GM21717 (cell line): ENCODE results near the gene MYBBP1A.
A peak's percentile ranks its signal among the peaks of the same experiment; 100 is the strongest.
"Not testable (repeated sequence)": the region's sequence is repeated elsewhere in the genome, so short reads cannot be mapped to it uniquely, and the experiment has no call there.

ENCODE experiments used
- ATAC-seq: cut with Tn5 transposase; IDR thresholded peaks from one replicate; pipeline ENCODE4 v1.9.1; 2021; ENCODE audit warnings: mild to moderate bottlenecking, moderate library complexity; ENCODE audit not compliant: unreplicated experiment

MYBBP1A gene, protein sequence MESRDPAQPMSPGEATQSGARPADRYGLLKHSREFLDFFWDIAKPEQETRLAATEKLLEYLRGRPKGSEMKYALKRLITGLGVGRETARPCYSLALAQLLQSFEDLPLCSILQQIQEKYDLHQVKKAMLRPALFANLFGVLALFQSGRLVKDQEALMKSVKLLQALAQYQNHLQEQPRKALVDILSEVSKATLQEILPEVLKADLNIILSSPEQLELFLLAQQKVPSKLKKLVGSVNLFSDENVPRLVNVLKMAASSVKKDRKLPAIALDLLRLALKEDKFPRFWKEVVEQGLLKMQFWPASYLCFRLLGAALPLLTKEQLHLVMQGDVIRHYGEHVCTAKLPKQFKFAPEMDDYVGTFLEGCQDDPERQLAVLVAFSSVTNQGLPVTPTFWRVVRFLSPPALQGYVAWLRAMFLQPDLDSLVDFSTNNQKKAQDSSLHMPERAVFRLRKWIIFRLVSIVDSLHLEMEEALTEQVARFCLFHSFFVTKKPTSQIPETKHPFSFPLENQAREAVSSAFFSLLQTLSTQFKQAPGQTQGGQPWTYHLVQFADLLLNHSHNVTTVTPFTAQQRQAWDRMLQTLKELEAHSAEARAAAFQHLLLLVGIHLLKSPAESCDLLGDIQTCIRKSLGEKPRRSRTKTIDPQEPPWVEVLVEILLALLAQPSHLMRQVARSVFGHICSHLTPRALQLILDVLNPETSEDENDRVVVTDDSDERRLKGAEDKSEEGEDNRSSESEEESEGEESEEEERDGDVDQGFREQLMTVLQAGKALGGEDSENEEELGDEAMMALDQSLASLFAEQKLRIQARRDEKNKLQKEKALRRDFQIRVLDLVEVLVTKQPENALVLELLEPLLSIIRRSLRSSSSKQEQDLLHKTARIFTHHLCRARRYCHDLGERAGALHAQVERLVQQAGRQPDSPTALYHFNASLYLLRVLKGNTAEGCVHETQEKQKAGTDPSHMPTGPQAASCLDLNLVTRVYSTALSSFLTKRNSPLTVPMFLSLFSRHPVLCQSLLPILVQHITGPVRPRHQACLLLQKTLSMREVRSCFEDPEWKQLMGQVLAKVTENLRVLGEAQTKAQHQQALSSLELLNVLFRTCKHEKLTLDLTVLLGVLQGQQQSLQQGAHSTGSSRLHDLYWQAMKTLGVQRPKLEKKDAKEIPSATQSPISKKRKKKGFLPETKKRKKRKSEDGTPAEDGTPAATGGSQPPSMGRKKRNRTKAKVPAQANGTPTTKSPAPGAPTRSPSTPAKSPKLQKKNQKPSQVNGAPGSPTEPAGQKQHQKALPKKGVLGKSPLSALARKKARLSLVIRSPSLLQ (N-terminal part only)

DNA sequence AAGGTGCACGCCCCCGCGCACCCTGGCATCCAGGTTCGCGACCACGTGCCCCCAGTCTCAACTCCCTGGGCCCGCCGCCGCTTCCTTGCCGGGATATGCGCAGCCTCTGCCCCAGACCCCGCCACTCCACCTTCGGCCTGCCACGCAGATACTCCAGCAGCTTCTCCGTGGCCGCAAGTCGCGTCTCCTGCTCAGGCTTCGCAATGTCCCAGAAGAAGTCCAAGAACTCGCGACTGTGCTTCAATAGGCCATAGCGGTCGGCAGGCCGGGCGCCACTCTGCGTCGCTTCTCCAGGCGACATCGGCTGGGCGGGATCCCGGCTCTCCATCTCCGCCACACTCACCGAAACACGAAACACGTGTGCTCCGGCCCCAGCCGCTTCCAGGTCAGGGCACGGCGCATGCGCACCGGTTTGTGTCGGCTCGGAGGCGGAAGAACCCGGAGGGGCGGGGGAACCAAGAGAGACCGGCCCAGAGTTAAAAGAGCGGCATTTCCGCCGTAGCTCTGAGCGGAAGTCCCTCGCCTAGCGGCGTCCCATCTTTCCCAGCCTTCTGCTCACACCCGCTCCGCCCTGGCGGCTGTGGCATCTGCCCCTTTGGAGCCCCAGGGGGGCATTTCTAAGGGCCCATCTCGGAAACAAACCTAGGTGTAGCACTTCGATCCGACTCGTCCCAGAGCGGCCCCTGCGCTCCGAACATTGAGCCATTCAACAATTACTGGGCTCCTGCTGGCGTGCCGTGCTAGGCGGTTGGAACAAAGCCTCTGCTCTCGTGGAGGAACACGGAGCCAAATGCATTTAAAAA, at the start of gene MYBBP1A:
Gene MYBBP1A, minus strand, starts transcription at position 388 of the 803 bp plus-strand sequence. Its CDS starts 60 bp downstream, at position 328.
- peak; percentile 71 for ATAC-seq

DNA sequence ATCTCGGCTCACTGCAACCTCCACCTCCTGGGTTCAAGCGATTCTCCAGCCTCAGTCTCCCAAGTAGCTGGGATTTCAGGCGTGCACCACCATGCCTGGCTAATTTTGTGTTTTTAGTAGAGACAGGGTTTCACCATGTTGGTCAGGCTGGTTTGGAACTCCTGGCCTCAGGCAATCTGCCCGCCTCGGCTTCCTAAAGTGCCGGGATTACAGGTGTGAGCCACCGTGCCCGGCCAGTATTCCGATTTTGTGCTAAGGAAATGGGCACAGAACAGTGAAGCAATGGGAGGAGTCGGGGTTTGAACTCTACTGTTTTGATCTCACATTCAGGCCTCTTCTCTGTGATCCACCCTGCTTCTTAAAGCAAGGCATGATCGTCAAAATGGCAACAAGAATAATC, 49.6 kb upstream of the MYBBP1A start:
- ATAC-seq = not testable (repeated sequence)

DNA sequence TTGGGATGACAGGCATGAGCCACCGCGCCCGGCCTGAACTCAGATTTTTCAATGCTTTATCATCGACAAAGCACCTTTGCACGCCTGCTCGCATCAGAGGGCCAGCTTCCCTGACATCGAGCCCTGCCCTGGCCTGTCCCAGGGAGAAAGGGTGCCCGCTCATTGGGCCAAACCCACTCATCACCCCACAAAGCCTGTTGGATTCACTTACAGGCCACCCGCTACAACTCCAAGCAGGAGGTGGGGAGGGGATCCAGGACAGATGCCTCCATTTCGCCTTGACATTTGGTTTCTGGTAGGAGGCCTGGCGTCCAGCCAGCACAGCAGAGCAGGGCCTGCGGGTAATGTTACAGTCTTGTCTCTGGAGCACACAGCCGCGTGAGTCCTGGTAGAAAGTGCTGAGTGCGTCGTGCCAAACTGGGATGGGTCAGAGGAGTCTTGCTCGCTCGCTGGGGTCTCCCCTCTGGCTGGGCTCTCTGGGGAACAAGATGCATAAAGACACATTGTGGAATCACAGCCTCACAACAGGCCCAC, 49.0 kb upstream of the MYBBP1A start:
- no peak for ATAC-seq

DNA sequence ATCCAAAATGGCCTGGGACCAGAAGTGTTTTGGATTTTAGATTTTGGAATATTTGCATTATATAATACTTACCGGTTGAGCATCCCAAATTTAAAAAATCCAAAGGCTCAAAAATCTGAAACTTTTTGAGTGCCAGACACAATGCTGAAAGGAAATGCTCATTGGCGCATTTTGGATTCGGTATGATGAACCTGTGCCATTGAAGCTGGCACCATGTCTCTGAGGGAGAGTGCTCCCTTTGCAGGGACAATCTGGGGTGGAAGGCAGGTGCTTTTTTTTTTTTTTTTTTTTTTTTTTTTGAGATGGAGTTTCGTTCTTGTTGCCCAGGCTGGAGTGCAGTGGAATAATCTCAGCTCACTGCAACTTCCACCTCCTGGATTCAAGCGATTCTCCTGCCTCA, 46.9 kb upstream of the MYBBP1A start:
- no peak for ATAC-seq

DNA sequence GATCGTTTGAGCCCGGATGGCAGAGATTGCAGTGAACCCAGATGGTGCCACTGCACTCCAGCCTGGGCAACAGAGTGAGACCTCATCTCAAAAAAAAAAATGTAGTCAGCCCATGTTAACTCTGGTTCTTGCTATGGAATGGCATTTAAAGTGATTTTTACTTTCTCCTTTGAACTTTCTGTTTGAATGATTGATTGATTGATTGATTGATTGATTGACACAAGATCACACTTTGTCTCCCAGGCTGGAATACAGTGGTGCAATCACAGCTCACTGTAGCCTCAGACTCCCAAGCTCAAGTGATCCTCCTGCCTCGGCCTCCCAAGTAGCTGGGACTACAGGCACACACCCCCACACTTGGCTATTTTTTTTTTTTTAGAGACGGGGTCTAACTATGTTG, 46.1 kb upstream of the MYBBP1A start:
- ATAC-seq = no peak

DNA sequence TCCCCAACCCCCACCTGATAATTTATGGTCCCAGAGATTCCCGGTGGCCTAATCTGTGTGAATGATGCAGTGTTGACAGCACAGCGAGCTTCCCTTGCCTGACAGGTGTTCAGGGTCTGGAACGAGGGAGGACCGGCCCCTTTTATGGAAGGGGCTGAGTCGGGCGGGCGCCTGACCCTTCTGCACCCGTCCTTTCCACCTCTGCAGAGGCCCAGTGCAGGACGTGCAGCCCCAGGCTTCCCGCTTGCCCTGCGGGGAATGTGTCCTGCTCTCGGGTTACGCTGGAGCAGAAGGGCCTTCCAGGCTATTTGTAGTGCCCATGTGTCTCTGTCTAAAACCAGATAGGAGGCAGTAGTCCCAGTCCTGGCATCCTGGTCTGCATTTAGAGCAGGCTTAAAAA, 45.4 kb upstream of the MYBBP1A start:
- no peak for ATAC-seq

DNA sequence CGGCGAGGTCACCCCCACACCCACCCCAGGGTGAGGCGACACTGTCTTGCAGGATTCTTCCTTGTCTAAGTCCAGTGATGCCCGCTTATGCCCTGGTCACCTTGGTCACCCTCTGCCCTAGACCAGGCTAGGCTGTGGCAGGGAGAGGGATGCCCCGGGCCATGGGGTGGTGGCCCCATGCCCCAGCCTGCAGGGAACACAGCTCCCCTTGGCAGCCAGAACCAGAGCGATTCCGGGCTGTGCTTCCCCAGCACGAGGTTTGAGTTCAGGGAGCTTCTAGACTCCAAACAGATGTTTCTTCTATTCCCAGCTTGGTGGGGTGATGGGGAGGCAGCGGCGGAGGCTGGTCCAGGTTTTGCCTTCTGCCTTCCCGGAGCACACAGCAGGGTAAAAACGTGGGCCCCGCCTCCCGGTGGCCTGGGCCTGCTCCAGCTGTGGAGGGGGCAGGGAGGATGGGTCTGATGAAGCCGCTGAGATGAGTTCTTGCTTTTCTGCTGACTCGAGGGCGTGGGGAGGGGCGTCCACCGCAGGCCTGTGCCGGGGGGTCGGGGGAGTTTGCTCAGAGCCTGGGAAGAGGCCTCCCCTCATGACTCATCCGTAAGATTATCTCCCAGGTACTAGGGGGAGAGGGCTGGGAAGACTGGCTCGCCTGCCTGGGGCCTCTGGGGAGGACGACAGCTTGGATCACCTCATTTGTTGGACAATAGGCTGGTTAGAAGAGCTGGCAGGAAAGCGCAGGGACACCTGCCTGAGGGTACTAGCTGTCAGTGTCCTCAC, 44.5 kb upstream of the MYBBP1A start:
- no peak for ATAC-seq

DNA sequence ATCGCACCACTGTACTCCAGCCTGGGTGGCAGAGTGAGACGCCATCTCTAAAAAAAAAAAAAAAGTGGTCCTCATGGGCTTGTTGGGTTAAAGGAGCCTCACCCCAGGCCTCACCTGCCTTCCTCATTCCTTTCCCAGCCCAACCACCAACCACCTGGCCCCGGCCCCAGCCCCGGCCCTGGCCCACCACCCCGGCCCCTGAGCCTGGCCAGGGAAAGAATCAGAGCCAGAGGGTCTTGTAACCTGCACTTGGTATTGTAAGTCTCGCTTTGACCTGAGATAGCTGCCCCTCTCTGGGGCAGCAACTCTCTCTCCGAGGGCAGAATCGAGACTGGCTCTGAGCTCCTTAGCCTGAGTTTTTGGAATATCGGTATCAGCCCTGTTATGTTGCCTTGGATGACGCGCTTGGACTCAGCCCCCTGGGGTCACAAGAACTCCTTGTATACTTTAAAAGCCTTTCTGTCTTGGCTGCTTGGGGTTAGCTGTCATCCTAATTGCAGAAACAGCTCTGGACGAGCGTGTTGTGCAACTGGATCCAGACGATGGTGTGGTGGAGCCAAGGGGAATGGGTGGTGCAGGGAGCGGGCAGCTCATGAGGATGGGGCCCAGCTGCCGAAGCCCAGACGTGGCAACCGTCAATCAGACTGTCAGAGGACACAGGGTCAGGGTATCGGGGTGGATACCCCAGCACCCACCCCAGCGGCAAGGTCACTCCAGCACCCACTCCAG, 43.8 kb upstream of the MYBBP1A start:
- no peak for ATAC-seq

DNA sequence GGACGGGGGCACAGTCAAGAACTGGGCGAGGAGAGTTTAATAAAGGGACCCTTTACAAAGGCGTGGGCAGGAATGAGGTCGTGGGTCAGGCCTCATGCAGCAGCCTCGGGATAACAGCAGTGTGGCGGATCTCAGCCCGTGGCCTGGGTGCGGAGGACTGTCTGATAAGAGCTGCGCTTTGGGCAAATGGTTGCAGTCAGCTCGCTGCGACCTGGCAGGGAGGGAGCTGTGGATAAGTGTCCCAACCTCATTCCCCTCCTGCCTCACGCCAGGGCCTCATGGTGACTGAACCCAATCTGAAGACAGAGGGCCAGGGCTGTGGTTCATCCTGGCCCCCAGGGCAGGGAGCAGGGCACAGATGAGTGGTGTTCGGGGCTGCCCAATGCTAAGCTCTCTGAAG, 42.8 kb upstream of the MYBBP1A start:
- ATAC-seq = no peak

DNA sequence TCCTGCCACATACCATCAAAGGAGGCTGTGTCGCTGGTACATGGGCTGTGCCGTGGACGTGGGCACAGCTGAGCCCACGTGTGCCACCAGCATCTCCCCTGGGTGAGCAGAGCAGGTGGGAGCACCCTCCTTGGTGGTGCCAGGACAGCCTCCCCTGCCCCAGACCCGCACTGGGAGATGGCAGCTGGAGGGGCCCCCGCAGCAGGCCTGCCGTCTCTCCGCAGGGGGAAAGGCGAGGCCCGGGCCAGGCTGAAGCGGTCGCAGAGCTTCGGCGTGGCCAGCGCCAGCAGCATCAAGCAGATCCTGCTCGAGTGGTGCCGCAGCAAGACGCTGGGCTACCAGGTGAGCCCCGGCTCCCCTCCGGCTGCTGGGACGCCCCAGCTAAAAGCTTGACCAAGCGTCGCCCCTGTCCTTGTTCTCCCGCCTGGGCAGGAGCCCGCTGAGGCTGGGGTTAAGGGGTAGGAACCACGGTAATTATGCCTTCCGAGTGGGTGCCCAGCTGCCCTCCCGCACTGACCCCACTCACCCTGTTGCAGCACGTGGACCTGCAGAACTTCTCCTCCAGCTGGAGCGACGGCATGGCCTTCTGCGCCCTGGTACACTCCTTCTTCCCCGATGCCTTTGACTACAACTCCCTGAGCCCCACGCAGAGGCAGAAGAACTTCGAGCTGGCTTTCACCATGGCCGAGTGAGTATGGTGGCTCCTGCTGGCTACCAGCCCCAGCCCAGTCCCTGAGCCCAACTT, 41.6 kb upstream of the MYBBP1A start:
- ATAC-seq = no peak

DNA sequence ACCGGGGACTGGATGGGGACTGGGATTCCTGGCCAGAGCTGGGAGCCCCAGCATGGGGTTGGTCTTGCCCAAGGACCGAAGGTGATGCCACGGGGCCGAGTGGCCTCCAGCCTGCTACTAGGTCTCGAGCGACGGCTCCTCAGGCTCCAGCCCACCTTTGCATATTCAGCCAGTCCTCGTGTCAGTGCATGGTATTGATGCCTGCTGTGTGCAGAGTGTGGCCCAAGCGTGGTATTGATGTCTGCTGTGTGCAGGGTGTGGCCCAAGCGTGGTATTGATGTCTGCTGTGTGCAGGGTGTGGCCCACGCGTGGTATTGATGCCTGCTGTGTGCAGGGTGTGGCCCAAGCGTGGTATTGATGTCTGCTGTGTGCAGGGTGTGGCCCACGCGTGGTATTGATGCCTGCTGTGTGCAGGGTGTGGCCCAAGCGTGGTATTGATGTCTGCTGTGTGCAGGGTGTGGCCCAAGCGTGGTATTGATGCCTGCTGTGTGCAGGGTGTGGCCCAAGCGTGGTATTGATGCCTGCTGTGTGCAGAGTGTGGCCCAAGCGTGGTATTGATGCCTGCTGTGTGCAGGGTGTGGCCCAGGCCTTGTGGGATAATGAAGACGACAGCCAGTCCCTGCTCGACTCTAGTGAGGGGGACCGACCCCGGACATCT, 40.6 kb upstream of the MYBBP1A start:
- ATAC-seq = not testable (repeated sequence)

DNA sequence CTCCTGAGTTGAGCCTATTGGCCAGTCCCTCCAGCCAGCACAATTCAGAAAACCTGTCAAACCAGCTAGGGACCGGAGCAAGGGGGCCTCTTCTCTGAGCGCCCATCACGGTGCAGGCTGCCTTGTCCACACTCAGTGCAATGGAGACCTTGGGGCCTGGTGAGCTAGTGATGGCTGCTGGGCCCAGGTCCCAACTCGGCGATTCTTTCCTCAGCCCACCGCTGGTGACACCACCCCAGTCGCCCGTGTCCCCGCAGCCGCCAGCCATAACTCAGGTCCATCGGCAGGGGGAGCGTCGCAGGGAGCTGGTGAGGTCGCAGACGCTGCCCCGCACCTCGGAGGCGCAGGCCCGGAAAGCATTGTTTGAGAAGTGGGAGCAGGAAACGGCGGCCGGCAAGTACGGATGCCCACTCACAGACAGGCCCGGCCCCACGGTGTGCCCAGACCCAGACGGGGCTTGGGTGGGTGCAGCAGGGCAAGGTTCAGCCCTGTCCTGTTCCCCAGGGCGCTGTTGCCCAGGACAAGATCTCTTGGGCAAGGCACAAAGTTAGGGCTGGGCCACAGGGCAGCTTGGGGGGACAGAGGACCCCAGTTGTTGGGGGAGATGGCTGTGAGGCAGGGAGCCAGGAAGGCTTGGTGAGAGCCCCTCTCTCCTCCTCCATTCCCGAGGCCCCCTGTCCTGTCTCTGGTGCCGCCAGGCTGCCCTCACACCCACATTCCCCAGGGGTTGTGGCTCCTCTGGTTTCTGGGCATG, 39.9 kb upstream of the MYBBP1A start:
- ATAC-seq = no peak

DNA sequence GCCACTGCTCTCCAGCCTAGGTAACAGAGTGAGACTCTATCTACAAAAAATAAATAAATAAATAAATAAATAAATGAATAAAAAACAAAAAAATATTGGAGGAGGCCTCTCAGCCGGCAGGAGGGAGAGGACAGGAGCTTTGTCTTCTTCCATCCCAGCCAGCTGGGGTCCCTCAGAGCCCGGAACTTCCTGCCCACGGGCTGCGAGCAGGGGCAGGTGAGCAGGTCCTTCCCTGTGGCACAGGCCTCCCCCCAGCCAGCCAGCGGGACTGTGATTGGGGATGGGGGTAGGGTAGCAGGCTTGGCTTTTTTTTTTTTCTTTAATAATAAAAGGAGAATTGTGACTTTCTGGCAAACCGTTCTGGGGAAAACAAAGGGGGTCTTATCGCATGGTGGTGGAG, 39.2 kb upstream of the MYBBP1A start:
- no peak for ATAC-seq

DNA sequence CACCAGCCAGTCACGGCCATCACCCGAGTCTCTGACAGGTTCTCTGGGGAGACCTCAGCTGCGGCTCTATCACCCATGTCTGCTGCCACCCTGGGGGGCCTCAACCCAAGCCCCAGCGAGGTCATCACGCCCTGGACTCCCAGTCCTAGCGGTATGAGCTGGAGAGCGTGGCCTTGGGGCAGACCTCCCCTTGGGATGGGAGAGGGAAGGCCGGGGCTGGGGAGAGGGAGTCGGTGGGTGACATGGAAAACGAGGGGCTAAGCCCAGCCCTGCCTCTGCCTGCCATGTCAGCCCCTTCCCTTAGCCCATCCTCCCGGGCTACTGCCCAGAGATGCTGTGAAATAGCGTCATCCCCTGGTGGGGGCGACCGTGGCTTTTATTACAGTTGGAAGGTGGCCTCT, 37.8 kb upstream of the MYBBP1A start:
- no peak for ATAC-seq

DNA sequence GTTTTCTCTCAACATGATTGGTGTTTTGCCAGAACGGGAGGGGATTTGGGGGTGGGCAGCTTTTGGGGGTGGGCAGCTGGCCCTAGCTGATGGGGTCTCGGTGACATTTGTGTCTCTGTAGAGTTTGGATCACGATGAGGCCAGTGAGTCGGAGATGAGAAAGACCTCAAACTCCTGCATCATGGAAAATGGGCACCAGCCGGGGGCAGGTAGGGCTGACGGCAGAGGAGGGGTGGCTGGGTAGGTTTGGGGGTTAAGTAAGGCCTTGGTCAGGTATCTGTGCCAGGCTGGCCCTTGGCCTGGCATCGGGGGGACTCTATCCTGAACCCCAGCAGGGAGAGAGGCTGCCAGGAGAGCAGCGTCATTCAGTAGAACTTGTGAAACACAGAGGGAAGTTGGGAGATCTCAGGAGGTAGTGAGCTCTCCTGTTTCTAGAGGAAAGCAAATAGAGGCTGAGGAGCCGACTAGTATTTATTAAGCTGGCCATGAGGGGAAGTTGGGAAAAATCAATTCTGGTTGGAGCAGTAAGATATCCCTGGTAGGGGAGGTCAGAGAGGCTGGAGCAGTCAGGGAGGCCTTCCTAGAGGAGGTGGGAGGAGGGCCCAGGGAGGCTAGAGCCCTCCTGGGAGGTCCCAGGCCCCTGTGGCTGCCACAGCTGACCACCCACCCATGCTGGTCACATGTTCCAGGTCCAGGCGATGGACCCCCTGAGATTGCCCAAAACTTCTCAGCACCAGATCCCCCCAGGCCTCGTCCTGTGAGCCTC, 37.2 kb upstream of the MYBBP1A start:
- no peak for ATAC-seq

DNA sequence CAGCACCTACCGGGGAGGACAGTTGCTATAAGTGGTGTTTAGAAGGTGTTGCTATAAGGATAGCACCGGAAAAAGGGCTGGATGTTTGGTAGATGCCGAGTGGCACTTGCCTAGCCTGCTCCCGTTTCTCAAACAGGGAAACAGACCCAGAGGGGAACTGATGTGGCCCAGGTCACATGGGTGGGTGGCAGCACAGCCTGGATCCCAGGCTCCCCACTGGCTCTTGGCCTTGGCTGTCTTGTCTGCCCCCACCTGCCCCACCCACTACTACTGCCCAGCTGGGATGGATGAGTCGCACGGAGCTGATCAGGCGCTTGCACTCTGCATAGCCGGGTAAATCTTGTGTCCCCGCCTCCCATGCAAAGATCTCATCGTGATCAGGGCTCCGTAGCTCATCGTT, 36.3 kb upstream of the MYBBP1A start:
- ATAC-seq = no peak
